GM20431 (cell line): ENCODE data around the gene FNBP1.

Experiments
- in situ Hi-C: fragments of 300-500 bp; cut with MseI, MboI; formaldehyde crosslinking; loops from one replicate; pipeline ENCODE4 v1.15.0; 2020; ENCODE audit warnings: low sequenced_read_pairs; ENCODE audit not compliant: unreplicated experiment

Gene FNBP1

GRCh38 chr9:129933185-129934040, 109.6 kb downstream of the FNBP1 start:
- in situ Hi-C loops, result no loop called here

GRCh38 chr9:129932303-129933151, 110.5 kb downstream of the FNBP1 start:
- in situ Hi-C loops, result no loop called here

GRCh38 chr9:129930743-129931142, 112.2 kb downstream of the FNBP1 start:
- in situ Hi-C loops, result no loop called here

- in situ Hi-C loops, result no loop called here
Measured at GRCh38 chr9:129929496-129930125, 113.4 kb downstream of the FNBP1 start.

- in situ Hi-C loops, result no loop called here
Measured at GRCh38 chr9:129923589-129923988, 119.4 kb downstream of the FNBP1 start.

GRCh38 chr9:129921905-129922304, 121.1 kb downstream of the FNBP1 start:
- in situ Hi-C loops, result no loop called here

- in situ Hi-C loops, result no loop called here
Measured at GRCh38 chr9:129919841-129920240, 123.1 kb downstream of the FNBP1 start.

- in situ Hi-C loops, result no loop called here
Measured at GRCh38 chr9:129919277-129919676, 123.7 kb downstream of the FNBP1 start.

- in situ Hi-C loops, result no loop called here
Measured at GRCh38 chr9:129918296-129918950, 124.6 kb downstream of the FNBP1 start.

- in situ Hi-C loops, result no loop called here
Measured at GRCh38 chr9:129916707-129917106, 126.3 kb downstream of the FNBP1 start.

- in situ Hi-C loops, result no loop called here
Measured at GRCh38 chr9:129914051-129914450, 128.9 kb downstream of the FNBP1 start.

GRCh38 chr9:129910628-129911567, 132.1 kb downstream of the FNBP1 start:
- in situ Hi-C loops, result no loop called here

GRCh38 chr9:129909851-129910250, 133.1 kb downstream of the FNBP1 start:
- in situ Hi-C loops, result no loop called here

GRCh38 chr9:129908906-129909305, 134.1 kb downstream of the FNBP1 start:
- in situ Hi-C loops, result no loop called here

- in situ Hi-C loops, result no loop called here
Measured at GRCh38 chr9:129907201-129907600, 135.8 kb downstream of the FNBP1 start.

- in situ Hi-C loops, result no loop called here
Measured at GRCh38 chr9:129906298-129906697, 136.7 kb downstream of the FNBP1 start.

GRCh38 chr9:129904734-129905133, 138.3 kb downstream of the FNBP1 start:
- in situ Hi-C loops, result no loop called here

- in situ Hi-C loops, result no loop called here
Measured at GRCh38 chr9:129902740-129903134, 140.3 kb downstream of the FNBP1 start.
